Measurements from ENCODE around the gene SEMA4D.

The SEMA4D gene

GRCh38 chr9:89407070-89407469 is 90.8 kb downstream of the SEMA4D start:
- ChIA-PET CTCF (no interaction called here), POLR2A (ENCODE audit: low non-redundant PET) (no interaction called here)
- no peak for DNase-seq (ENCODE audit: low spot score)
- no peak overlapping the region for H3K27ac ChIP-seq
- TF ChIP-seq, protein P1, sequence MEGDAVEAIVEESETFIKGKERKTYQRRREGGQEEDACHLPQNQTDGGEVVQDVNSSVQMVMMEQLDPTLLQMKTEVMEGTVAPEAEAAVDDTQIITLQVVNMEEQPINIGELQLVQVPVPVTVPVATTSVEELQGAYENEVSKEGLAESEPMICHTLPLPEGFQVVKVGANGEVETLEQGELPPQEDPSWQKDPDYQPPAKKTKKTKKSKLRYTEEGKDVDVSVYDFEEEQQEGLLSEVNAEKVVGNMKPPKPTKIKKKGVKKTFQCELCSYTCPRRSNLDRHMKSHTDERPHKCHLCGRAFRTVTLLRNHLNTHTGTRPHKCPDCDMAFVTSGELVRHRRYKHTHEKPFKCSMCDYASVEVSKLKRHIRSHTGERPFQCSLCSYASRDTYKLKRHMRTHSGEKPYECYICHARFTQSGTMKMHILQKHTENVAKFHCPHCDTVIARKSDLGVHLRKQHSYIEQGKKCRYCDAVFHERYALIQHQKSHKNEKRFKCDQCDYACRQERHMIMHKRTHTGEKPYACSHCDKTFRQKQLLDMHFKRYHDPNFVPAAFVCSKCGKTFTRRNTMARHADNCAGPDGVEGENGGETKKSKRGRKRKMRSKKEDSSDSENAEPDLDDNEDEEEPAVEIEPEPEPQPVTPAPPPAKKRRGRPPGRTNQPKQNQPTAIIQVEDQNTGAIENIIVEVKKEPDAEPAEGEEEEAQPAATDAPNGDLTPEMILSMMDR (conservative IDR thresholded peaks at IDR 0.05; ENCODE audit: low read depth) = no peak

GRCh38 chr9:89405826-89406225 is 92.1 kb downstream of the SEMA4D start:
- no peak for DNase-seq (ENCODE audit: low spot score)
- TF ChIP-seq, protein P1 (conservative IDR thresholded peaks at IDR 0.05; ENCODE audit: low read depth) = no peak
- ChIA-PET CTCF (no interaction called here), POLR2A (ENCODE audit: low non-redundant PET) (no interaction called here)
- H3K27ac ChIP-seq = no peak overlapping the region

- H3K27ac ChIP-seq = no peak overlapping the region
- TF ChIP-seq, protein P1 (conservative IDR thresholded peaks at IDR 0.05; ENCODE audit: low read depth) = no peak
- ChIA-PET CTCF (interaction anchor here (0.6 kb wide), 1 partner anchor 28 kb away, joined by 3 read pairs; no protein-coding TSS in a partner anchor), POLR2A (ENCODE audit: low non-redundant PET) (no interaction called here)
- no peak for DNase-seq (ENCODE audit: low spot score)
Measured at GRCh38 chr9:89404074-89404473, 93.8 kb downstream of the SEMA4D start.

GRCh38 chr9:89402695-89403427 is 95.1 kb downstream of the SEMA4D start:
- TF ChIP-seq, protein P1 (conservative IDR thresholded peaks at IDR 0.05; ENCODE audit: low read depth) = no peak
- DNase-seq (ENCODE audit: low spot score) = no peak
- ChIA-PET CTCF (interaction anchor here (0.7 to 0.8 kb wide), 2 partner anchors 8 to 124 kb away, joined by 3 read pairs; no protein-coding TSS in a partner anchor), POLR2A (ENCODE audit: low non-redundant PET) (interaction anchor here (0.6 kb wide), 1 partner anchor 17 kb away, joined by 3 read pairs; no protein-coding TSS in a partner anchor)
- no peak overlapping the region for H3K27ac ChIP-seq

DNA sequence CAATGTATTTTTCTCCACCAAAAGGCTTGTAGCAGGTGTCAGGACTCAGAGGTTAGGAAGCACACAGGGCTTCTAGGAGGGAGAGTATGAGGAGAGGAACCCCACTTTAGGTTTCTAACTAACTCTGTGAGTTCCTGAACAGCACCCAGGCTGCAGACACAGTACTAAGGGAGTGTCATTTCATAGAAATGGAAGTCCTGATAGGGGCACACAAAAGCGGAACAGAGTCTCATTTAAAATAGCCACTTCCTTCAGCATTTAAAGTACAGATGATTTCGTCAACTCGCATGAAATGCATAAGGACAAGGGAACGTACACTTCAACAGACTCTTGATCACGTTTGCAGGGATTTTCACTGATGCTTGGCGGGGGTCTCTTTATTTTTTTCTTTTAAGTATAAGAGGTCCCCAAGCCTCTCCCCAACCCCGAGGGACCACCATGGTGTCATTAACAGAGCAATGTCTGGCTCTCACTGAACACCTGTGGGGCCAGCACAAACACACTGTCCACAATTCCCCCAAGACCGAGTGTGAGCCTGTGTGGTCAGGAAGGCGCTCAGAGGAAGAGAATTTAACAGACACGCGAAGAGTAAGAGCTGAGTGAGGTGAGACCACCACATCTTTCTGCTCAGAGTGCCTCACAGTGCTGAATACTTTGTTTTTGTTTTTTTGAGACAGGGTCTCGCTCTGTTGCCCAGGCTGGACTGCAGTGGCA is 97.4 kb downstream of the SEMA4D start:
- POLR2A ChIA-PET (ENCODE audit: low non-redundant PET) = no interaction called here
- no peak overlapping the region for H3K27ac ChIP-seq
- TF ChIP-seq, protein P1 (conservative IDR thresholded peaks at IDR 0.05; ENCODE audit: low read depth) = no peak
- CTCF ChIA-PET = interaction anchor here (0.6 to 0.7 kb wide), 2 partner anchors 26 to 262 kb away, joined by 4 to 6 read pairs; no protein-coding TSS in a partner anchor
- no peak for DNase-seq (ENCODE audit: low spot score)

GRCh38 chr9:89398621-89399020 is 99.3 kb downstream of the SEMA4D start:
- no peak overlapping the region for H3K27ac ChIP-seq
- DNase-seq (ENCODE audit: low spot score) = no peak
- POLR2A ChIA-PET (ENCODE audit: low non-redundant PET) = no interaction called here
- CTCF ChIA-PET = interaction anchor here (1.0 kb wide), 2 partner anchors 9 to 12 kb away, joined by 3 read pairs; no protein-coding TSS in a partner anchor
- TF ChIP-seq, protein P1 (conservative IDR thresholded peaks at IDR 0.05; ENCODE audit: low read depth) = no peak
